GM23248 (cell line): ENCODE measurements around the gene DAAM1. TPM values are rescaled to one million over a fixed set of nuclear protein-coding genes. Genes with fewer than 3 reads are reported as not detected.

Source experiments
- DNase-seq: peaks from one replicate; pipeline ENCODE4 v3.0.0-alpha.2; 2015
- H2AFZ ChIP-seq: fragments of 200-600 bp; sonication (generic); 2 replicates; pipeline ENCODE4 v1.6.1; 2016; ENCODE audit warnings: antibody characterized with exemption
- H3F3A ChIP-seq: fragments of 200-600 bp; sonication (generic); 2 replicates; pipeline ENCODE4 v1.6.1; 2016; ENCODE audit warnings: mild to moderate bottlenecking, antibody characterized with exemption, mixed run types; ENCODE audit not compliant: insufficient read depth
- H3K27ac ChIP-seq: fragments of 200-600 bp; sonication (generic); 2 replicates; pipeline ENCODE4 v1.5.1; 2016; ENCODE audit warnings: mild to moderate bottlenecking
- H3K27me3 ChIP-seq: fragments of 200-600 bp; sonication (generic); replicated peaks from 2 replicates; pipeline ENCODE4 v1.6.1; 2016; ENCODE audit warnings: mild to moderate bottlenecking; ENCODE audit not compliant: insufficient read depth
- H3K36me3 ChIP-seq: fragments of 200-600 bp; sonication (generic); 2 replicates; pipeline ENCODE4 v1.6.1; 2016; ENCODE audit warnings: low read depth, mild to moderate bottlenecking
- H3K4me1 ChIP-seq: fragments of 200-600 bp; sonication (generic); 2 replicates; pipeline ENCODE4 v1.6.1; 2016; ENCODE audit warnings: mild to moderate bottlenecking; ENCODE audit not compliant: insufficient read depth
- H3K4me2 ChIP-seq: fragments of 200-600 bp; sonication (generic); one replicate; pipeline ENCODE4 v1.6.1; 2016; ENCODE audit warnings: mild to moderate bottlenecking; ENCODE audit not compliant: unreplicated experiment
- H3K4me3 ChIP-seq: fragments of 200-600 bp; sonication (generic); 2 replicates; pipeline ENCODE4 v1.5.1; 2016; ENCODE audit warnings: mild to moderate bottlenecking
- H3K79me2 ChIP-seq: fragments of 200-600 bp; sonication (generic); 2 replicates; pipeline ENCODE4 v1.6.1; 2016; ENCODE audit warnings: mild to moderate bottlenecking; ENCODE audit not compliant: insufficient read depth
- H3K9ac ChIP-seq: fragments of 200-600 bp; sonication (generic); 2 replicates; pipeline ENCODE4 v1.6.1; 2016; ENCODE audit warnings: mild to moderate bottlenecking
- H3K9me2 ChIP-seq: fragments of 200-600 bp; sonication (generic); 2 replicates; pipeline ENCODE4 v1.6.1; 2016; ENCODE audit warnings: mixed run types, mild to moderate bottlenecking, moderate library complexity; ENCODE audit not compliant: insufficient read depth
- H3K9me3 ChIP-seq: fragments of 200-600 bp; sonication (generic); one replicate; pipeline ENCODE4 v1.6.1; 2017; ENCODE audit warnings: low read depth
- H4K20me1 ChIP-seq: fragments of 200-600 bp; sonication (generic); 2 replicates; pipeline ENCODE4 v1.6.0; 2016; ENCODE audit not compliant: insufficient read depth
- EZH2 ChIP-seq: fragments of 200-600 bp; sonication (generic); IDR thresholded peaks from 2 replicates; pipeline ENCODE4 v1.6.1; 2018; ENCODE audit warnings: antibody characterized with exemption, mild to moderate bottlenecking; ENCODE audit not compliant: insufficient read depth, poor library complexity, severe bottlenecking
- EZH2phosphoT487 ChIP-seq: fragments of 200-600 bp; sonication (generic); IDR thresholded peaks from 2 replicates; pipeline ENCODE4 v1.6.1; 2018; ENCODE audit warnings: antibody characterized with exemption, moderate library complexity, mild to moderate bottlenecking, low read depth; ENCODE audit not compliant: insufficient read depth
- WGBS, 2 experiments: methylation state at CpG; one replicate each; pipeline ENCODE4 v1.1.6; 2015 to 2017; ENCODE audit warnings: low lambda C conversion rate in 2 of 2, low coverage in 1 of 2; ENCODE audit errors: missing lambda C conversion rate in 2 of 2; 5-methylcytosine and 5-hydroxymethylcytosine counted together
- in situ Hi-C: fragments of 300-500 bp; cut with MboI; formaldehyde crosslinking; loops from 2 replicates; pipeline ENCODE4 v1.15.0; 2020
- polyA plus RNA-seq: library from polyadenylated mRNA; unstranded; fragments of >200 nt; fragmentation: Nextera tagmentation; extraction: Ambion mirVana; gene quantifications from 2 replicates; pipeline ENCODE4 v1.2.1, GENCODE V29; 2016
- total RNA-seq: library from RNA; depleted of rRNA; stranded (reverse); fragments of >200 nt; shearing (Covaris generic); gene quantifications from 2 replicates; pipeline ENCODE4 v1.2.3, GENCODE V29; 2014

DAAM1 gene
- total and polyA plus RNA-seq, 2 experiments from 2014 or later = 17.4 to 17.5 TPM

DNA sequence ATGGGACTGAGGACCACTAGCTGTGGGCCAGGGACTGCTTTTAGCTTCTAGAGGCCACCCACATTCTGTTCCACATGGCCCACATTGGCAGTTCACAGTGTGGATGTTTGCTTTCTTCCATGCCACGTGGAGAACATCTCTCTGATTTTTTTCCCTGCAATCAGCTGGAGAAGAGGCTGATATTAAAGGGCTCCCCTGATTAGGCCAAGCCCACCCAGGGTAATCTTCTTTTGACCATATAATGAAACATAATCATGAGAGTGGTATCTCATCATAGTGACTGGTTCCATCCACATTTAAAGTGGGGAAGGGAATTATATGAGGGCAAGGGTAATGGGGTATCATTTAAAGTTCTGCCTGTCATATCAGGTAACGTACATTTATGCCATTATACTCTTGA, 15.8 kb downstream of the DAAM1 start:
- no peaks in the 10 kb centered on the region for H3K9me2 ChIP-seq
- no peaks in the 10 kb centered on the region for H3K27me3 ChIP-seq
- no peak for DNase-seq
- H3K4me1 ChIP-seq = no peaks in the 10 kb centered on the region; the same call in 1 of the 2 replicates
- H3K4me3 ChIP-seq = no peak overlapping the region
- H3K9me3 ChIP-seq = no peaks in the 10 kb centered on the region
- H3K79me2 ChIP-seq = peaks cover 96% of the 10 kb centered on the region
- H2AFZ ChIP-seq = no peak overlapping the region
- no peak overlapping the region for H3K27ac ChIP-seq
- TF ChIP-seq EZH2phosphoT487 = no peak
- TF ChIP-seq EZH2 = no peak
- no peaks in the 10 kb centered on the region for H3F3A ChIP-seq
- in situ Hi-C loops = no loop called here
- no peaks in the 10 kb centered on the region; the same call in 1 of the 2 replicates for H3K36me3 ChIP-seq
- H3K9ac ChIP-seq = no peak overlapping the region
- peaks cover 8% of the 10 kb centered on the region; the same call in 1 of the 2 replicates for H4K20me1 ChIP-seq
- 53 to 55% methylated on average over 2 of the region's 2 CpGs for WGBS, 2 experiments
- no peak overlapping the region for H3K4me2 ChIP-seq

DNA sequence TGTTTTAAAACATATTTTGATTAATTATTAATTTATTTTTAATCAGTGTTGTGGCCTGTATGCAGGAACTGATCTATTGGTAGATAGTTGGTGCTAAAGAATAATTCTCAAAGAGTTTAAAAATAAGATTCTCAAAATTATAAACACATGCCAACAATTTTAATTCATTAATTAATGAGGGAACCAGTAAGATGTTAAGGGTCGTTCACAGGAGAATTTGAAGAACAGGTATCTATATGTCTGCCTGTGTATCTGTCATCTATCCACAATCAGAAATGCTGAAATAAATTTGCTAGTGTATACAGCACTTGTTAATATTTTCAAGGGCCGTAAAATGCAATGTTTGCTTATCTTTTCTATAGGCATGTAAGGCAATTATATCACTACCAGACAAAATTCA, 18.4 kb downstream of the DAAM1 start:
- no peaks in the 10 kb centered on the region; the same call in 1 of the 2 replicates for H3K36me3 ChIP-seq
- no peaks in the 10 kb centered on the region for H3K27me3 ChIP-seq
- TF ChIP-seq EZH2 = no peak
- TF ChIP-seq EZH2phosphoT487 = no peak
- no peak overlapping the region for H2AFZ ChIP-seq
- H3F3A ChIP-seq = no peaks in the 10 kb centered on the region
- peaks cover 98% of the 10 kb centered on the region for H3K79me2 ChIP-seq
- no peak for DNase-seq
- 70 to 87% methylated on average over 2 of the region's 2 CpGs for WGBS, 2 experiments
- H3K4me1 ChIP-seq = peaks cover 6% of the 10 kb centered on the region
- no peak overlapping the region for H3K9ac ChIP-seq
- H3K4me2 ChIP-seq = no peak overlapping the region
- H4K20me1 ChIP-seq = no peaks in the 10 kb centered on the region
- no peaks in the 10 kb centered on the region for H3K9me2 ChIP-seq
- H3K4me3 ChIP-seq = no peak overlapping the region
- H3K27ac ChIP-seq = no peak overlapping the region
- no peaks in the 10 kb centered on the region for H3K9me3 ChIP-seq
- in situ Hi-C loops = no loop called here

DNA sequence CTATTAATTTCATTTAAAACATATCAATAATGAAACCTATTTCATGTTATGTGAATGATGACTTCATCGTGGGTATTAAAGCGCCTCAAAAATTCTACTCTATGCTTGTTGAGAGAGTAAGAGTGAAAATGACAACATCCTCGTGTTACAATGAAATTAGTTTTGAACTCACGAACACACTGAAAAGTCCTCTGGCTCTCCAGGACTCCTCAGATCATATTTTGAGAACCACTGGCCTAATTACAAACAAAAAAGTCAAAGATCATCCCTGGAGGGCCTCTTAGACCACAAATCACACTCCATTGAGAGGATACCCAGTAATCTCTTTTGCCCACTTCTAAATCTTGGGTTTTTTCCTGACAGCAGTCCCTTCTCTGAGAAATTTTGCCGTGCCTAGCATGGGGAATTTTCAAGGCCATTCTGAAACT, 19.1 kb downstream of the DAAM1 start:
- no peak overlapping the region for H3K4me2 ChIP-seq
- H3K27ac ChIP-seq = no peak overlapping the region
- H3K9me3 ChIP-seq = no peaks in the 10 kb centered on the region
- no peaks in the 10 kb centered on the region for H3F3A ChIP-seq
- H2AFZ ChIP-seq = no peak overlapping the region
- H3K27me3 ChIP-seq = no peaks in the 10 kb centered on the region
- no peak overlapping the region for H3K9ac ChIP-seq
- no peak for DNase-seq
- 94 to 97% methylated on average over 5 of the region's 5 CpGs for WGBS, 2 experiments
- H3K36me3 ChIP-seq = no peaks in the 10 kb centered on the region; the same call in 1 of the 2 replicates
- TF ChIP-seq EZH2phosphoT487 = no peak
- no peak for TF ChIP-seq EZH2
- in situ Hi-C loops = no loop called here
- peaks cover 6% of the 10 kb centered on the region for H3K4me1 ChIP-seq
- no peak overlapping the region for H3K4me3 ChIP-seq
- H4K20me1 ChIP-seq = no peaks in the 10 kb centered on the region
- no peaks in the 10 kb centered on the region for H3K9me2 ChIP-seq
- peaks cover 98% of the 10 kb centered on the region for H3K79me2 ChIP-seq

DNA sequence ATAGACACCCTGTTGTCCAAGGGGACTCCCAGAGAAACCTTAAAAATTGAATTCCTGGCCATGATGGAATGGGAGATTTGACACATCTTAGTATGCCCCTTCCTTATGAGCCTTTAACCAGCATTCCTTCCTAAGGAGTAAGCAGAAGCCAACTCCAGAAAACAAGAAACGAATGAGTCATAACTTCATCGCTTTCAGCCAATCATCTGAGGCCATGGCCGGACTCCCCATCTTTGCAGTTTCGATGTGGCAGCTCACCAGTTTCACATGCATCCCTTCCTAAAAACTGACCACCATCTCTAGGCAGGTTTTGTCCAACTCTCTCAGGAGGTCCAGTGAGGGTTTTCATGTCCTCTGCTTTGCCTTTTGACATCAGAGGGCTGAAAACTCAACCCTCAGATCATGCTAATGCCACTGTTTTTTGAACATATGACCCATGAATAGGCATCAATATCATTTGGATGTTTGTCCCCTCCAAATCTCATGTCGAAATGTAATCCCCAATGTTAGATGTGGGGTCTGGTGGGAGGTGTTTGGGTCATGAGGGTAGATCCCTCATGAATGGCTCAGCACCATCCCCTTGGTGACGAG, 19.9 kb downstream of the DAAM1 start:
- H3K9me3 ChIP-seq = no peaks in the 10 kb centered on the region
- H3K9me2 ChIP-seq = no peaks in the 10 kb centered on the region
- no peaks in the 10 kb centered on the region for H3F3A ChIP-seq
- H3K36me3 ChIP-seq = no peaks in the 10 kb centered on the region; the same call in 1 of the 2 replicates
- no peak overlapping the region for H3K4me2 ChIP-seq
- H3K9ac ChIP-seq = no peak overlapping the region
- H2AFZ ChIP-seq = no peak overlapping the region
- no peaks in the 10 kb centered on the region for H3K27me3 ChIP-seq
- WGBS, 2 experiments = 94 to 96% methylated on average over 6 of the region's 6 CpGs
- H3K79me2 ChIP-seq = peaks cover 98% of the 10 kb centered on the region
- H3K4me1 ChIP-seq = peaks cover 6% of the 10 kb centered on the region
- DNase-seq = peak; percentile 72
- in situ Hi-C loops = no loop called here
- no peak overlapping the region for H3K4me3 ChIP-seq
- H4K20me1 ChIP-seq = no peaks in the 10 kb centered on the region
- TF ChIP-seq EZH2 (no peak), EZH2phosphoT487 (no peak)
- no peak overlapping the region for H3K27ac ChIP-seq

DNA sequence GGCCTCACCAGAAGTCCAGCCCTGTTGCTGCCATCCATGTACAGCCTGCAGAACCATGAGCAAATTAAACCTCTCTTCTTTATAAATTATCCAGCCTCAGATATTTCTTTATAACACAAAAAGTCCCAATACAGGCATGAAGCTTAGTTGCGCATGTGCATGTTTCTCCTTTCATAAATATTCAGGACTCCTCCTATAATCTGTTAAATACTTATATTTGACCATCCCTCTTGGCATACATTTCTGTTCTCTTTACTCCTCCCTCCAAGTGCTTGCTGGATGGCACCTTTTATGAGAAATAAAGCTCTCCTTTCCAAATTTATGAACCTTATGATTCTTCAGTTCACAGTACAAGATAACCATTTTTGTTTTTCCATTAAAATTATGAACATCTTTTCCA, 20.5 kb downstream of the DAAM1 start:
- Histone ChIP-seq H2AFZ (no peak overlapping the region), H3K4me1 (peaks cover 6% of the 10 kb centered on the region), H3K79me2 (peaks cover 99% of the 10 kb centered on the region), H3K9me2 (no peaks in the 10 kb centered on the region), H3K4me3 (no peak overlapping the region), H3K36me3 (no peaks in the 10 kb centered on the region; the same call in 1 of the 2 replicates), H3K9me3 (no peaks in the 10 kb centered on the region), H3F3A (no peaks in the 10 kb centered on the region), H3K27me3 (no peaks in the 10 kb centered on the region), H3K9ac (no peak overlapping the region), H3K27ac (no peak overlapping the region), H4K20me1 (no peaks in the 10 kb centered on the region), H3K4me2 (no peak overlapping the region)
- WGBS, 2 experiments = 97 to 100% methylated on average over 1 of the region's 1 CpG
- DNase-seq = no peak
- in situ Hi-C loops = no loop called here
- TF ChIP-seq EZH2 = no peak
- TF ChIP-seq EZH2phosphoT487 = no peak
